Muscle of back (tissue), 11 donors: ENCODE results near the gene MCEMP1. TPM values are rescaled to one million over a fixed set of nuclear protein-coding genes. Genes with fewer than 3 reads are reported as not detected.
A peak's percentile ranks its signal among the peaks of the same experiment; 100 is the strongest.
"Not testable (repeated sequence)": the region's sequence is repeated elsewhere in the genome, so short reads cannot be mapped to it uniquely, and the experiment has no call there.

Experiments used
- DNase-seq, 3 donors: peaks; one replicate each; pipeline versions ENCODE4 v3.0.0 to v3.0.0-alpha.2; 2013
- polyA plus RNA-seq, 10 donors: library from polyadenylated mRNA; unstranded; fragments of 120-200 nt; gene quantifications; one replicate each; pipeline ENCODE4 v1.2.1, GENCODE V29; 2013; ENCODE audit not compliant: insufficient read length in 10 of 10

The MCEMP1 gene
- polyA plus RNA-seq, 10 donors, result 0.10 to 0.38 (median 0.28) TPM; not detected in 4

- DNase-seq, result not testable (repeated sequence)
Measured at GRCh38 chr19:7643629-7644549, 33.0 kb upstream of the MCEMP1 start.

- DNase-seq, result no peak
Measured at GRCh38 chr19:7644550-7644877, 32.4 kb upstream of the MCEMP1 start.

GRCh38 chr19:7645163-7645562 lies 31.7 kb upstream of the MCEMP1 start:
- no peak for DNase-seq

GRCh38 chr19:7645656-7646425 lies 31.0 kb upstream of the MCEMP1 start:
- no peak for DNase-seq

GRCh38 chr19:7646426-7646700 lies 30.5 kb upstream of the MCEMP1 start:
- DNase-seq, result no peak

- DNase-seq, result no peak
Measured at GRCh38 chr19:7647156-7647555, 29.7 kb upstream of the MCEMP1 start.

GRCh38 chr19:7648265-7649014 lies 28.4 kb upstream of the MCEMP1 start:
- no peak for DNase-seq

- no peak for DNase-seq
Measured at GRCh38 chr19:7650148-7650547, 26.7 kb upstream of the MCEMP1 start.

GRCh38 chr19:7652061-7652641 lies 24.7 kb upstream of the MCEMP1 start:
- peak; percentile 70 to 87 (median 85) for DNase-seq

GRCh38 chr19:7654401-7654800 lies 22.5 kb upstream of the MCEMP1 start:
- no peak for DNase-seq

- no peak for DNase-seq
Measured at GRCh38 chr19:7655581-7655980, 21.3 kb upstream of the MCEMP1 start.

GRCh38 chr19:7657131-7657751 lies 19.6 kb upstream of the MCEMP1 start:
- DNase-seq, result no peak

- no peak for DNase-seq
Measured at GRCh38 chr19:7658219-7658686, 18.6 kb upstream of the MCEMP1 start.

- DNase-seq, result no peak
Measured at GRCh38 chr19:7661744-7662538, 14.9 kb upstream of the MCEMP1 start.

- DNase-seq, result no peak
Measured at GRCh38 chr19:7662657-7663056, 14.2 kb upstream of the MCEMP1 start.

- DNase-seq, result no peak
Measured at GRCh38 chr19:7663706-7664105, 13.2 kb upstream of the MCEMP1 start.

GRCh38 chr19:7665076-7665475 lies 11.8 kb upstream of the MCEMP1 start:
- peak; percentile 69 to 89 (median 80) for DNase-seq

GRCh38 chr19:7668842-7669241 lies 8.0 kb upstream of the MCEMP1 start, which contains the start of gene RETN:
RETN (plus strand) TSS chr19:7669049; CDS start chr19:7669327, 278 bp downstream.
- DNase-seq, result no peak

- no peak for DNase-seq
Measured at GRCh38 chr19:7669641-7670040, 7.2 kb upstream of the MCEMP1 start.

- peak in 2 of 3 donors; percentile 39 to 41 for DNase-seq
Measured at GRCh38 chr19:7670150-7670783, 6.6 kb upstream of the MCEMP1 start.
